Left colon (tissue), 2 donors: ENCODE results near the gene TSPAN32. TPM values are rescaled to one million over a fixed set of nuclear protein-coding genes. Genes with fewer than 3 reads are reported as not detected.

Source experiments
- ATAC-seq: fragments of 200-7000 bp; cut with Tn5 transposase; one replicate; pipeline ENCODE4 v1.9.1; 2020; ENCODE audit warnings: mild to moderate bottlenecking, moderate library complexity
- DNase-seq, 2 donors: peaks; one replicate each; pipeline ENCODE4 v3.0.0-alpha.2; 2020
- intact Hi-C, 2 donors: fragments of 100-400 bp; cut with DNase I in 1 of 2; cut with micrococcal nuclease in 1 of 2; formaldehyde crosslinking; loops; one replicate each; pipeline versions ENCODE4 v1.11.2 to v1.14.0; 2022; cut with DNase I, micrococcal nuclease
- total RNA-seq, 2 donors: library from RNA; stranded (reverse); fragmentation: NEBNext Ultra II Directional; extraction: Animal tissue kit (Norgen Biotek cat#: 25700); gene quantifications; one replicate each; pipeline ENCODE4 v1.2.1, GENCODE V29; 2021
- donor health status: DM: no; HTN: no; CAD: no.
- donor health status: DM: yes; HTN: yes; CAD: no.

Gene TSPAN32
- total RNA-seq, 2 donors from 2014 or later, result 1.3 TPM; not detected in 1

DNA sequence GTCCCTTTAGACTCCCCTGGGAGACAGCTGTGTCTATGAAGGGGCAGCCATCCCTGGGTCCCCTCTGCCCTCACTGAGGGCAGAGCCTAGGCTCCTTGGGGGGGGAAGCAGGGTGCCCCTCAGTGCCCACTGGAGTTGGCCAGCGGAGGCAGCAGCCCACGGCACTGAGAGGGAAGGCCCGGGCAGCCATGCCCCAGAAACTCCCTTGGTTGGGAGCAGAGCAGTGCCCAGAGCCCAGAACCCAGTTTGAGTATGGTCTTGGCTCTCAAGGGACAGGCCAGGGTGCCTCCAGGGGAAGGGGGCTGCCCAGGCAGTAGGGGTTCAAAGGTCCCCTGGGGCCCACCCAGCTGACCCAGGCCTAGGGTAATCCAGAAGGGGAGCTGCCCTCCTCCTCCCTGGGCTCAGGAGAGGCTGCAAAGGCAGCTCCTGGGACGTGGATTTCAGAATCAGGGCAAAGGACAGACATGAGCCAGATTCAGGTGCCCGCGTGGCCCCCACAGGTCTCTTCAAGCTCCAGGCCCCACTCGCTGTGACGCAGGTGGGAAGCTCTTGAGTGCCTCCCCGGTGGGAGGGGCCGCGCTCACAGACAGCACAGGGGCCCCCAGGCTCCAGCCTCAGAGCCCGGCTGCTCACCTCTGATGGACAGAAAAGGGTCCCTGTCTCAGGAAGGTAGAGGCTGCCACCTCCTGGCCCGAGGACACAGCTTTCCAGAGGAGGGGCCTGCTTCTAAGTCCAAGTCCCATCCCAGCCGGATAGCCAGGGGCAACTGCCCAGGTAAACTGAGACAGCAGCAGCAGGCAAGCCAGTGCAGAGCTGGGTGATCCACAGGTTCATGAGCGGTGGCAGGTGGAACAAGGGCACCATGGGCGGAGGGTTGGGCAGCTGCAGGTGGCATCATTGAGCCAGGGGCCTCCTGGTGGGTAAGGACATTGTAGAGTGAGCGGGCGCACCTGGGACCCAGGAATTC lies 2.7 kb upstream of the TSPAN32 start:
- peak; percentile 68 for ATAC-seq
- peak; percentile 23 to 50 for DNase-seq
- intact Hi-C loops, result loop anchor here in 1 of 2 donors (10.0 kb wide), 1 partner anchor 104 kb away; no protein-coding TSS in a partner anchor

DNA sequence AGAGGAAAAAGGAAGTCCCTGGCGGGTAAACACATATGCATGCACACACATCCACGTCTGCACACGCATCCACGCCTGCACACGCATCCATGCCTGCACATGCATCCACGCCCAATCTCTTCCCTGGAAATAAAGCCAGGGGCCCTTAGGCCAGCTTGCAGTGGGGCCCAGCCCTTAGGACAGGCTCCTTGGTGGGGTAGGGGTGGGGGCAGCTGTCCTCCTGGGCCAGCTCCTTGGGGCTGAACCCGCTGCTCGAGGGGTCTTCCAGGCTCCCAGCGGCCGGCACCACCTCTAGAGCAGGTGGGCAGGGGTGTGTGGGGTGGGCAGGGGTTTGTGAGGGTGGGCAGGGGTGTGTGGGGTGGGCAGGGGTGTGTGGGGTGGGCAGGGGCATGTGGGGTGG lies 2.0 kb upstream of the TSPAN32 start:
- no peak for ATAC-seq
- intact Hi-C loops, result loop anchor here (5.0 to 10.0 kb wide), 2 partner anchors 105 to 123 kb away; no protein-coding TSS in a partner anchor
- DNase-seq, result no peak

DNA sequence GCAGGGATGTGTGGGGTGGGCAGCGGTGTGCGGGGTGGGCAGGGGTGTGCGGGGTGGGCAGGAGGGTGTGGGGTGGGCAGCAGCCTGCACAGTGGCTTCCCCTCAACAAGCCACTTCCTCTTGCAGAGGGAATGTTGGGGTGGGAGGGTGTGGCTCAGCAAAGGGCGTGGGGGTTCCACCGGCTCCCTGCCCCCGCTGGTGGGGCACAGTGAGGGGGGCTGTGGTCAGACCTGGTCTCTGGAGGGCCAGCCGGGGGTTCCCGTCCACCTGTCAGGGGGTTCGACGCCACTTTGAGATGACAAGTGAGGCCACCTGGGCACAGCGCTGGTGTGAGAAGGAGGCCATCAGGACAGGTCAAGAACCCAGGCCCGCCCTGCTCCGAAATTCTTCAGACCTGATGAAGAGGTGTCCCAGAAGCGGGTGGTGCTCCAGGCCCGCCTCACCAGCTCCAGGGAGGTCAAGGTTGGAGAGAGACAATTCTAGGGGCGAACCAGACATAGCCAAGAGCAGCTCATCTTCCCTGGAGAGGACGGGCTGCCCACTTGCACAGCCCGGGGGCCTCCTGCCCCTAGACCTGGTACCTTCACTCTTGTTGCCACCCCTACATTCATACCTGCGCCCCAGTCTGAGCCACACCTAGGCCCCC lies 1.4 kb upstream of the TSPAN32 start:
- DNase-seq (peak in 1 of 2 donors; percentile 22), ATAC-seq (no peak)
- intact Hi-C loops, result loop anchor here in 1 of 2 donors (5.0 kb wide), 1 partner anchor 122 kb away; no protein-coding TSS in a partner anchor

DNA sequence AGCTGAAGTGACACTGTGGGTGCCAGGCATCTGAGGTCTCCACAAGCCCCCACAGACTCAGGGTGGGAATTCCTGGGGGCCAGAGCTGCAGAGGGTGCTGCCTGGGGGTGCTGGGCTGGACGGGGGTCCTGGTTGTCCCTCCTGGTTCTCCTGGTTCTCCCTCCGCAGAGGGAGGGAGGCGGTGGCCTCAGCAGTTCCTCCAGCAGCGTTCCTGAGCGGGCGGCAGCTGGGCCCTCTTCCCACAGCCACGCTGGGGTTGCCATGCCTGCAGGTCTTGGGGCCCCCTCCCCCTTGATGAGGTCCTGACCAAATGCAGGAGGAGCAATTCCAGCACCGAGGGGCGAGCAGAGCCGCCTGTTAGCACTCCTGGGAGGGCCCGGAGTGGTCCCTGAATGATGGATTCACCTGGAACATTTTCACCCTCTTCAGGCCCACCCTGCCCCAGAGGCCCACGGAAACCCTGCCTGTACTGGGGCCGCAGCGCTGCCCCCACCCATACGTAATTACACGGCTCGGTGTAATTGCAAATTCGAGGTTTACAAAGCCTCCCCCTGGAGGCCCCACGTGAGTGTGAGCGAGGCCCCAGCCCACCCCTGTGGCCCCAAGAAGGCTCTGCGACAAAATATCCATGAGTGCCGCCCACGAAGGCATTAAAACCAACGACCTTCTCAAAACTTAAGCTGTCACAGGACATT lies 730 bp upstream of the TSPAN32 start:
- DNase-seq (no peak), ATAC-seq (no peak)
- intact Hi-C loops, result loop anchor here in 1 of 2 donors (5.0 kb wide), 1 partner anchor 121 kb away; no protein-coding TSS in a partner anchor

GRCh38 chr11:2302306-2302895 lies 588 bp downstream of the TSPAN32 start:
- DNase-seq (peak; percentile 20 to 24), ATAC-seq (no peak)
- intact Hi-C loops, result loop anchor here in 1 of 2 donors (5.0 kb wide), 1 partner anchor 120 kb away; no protein-coding TSS in a partner anchor

DNA sequence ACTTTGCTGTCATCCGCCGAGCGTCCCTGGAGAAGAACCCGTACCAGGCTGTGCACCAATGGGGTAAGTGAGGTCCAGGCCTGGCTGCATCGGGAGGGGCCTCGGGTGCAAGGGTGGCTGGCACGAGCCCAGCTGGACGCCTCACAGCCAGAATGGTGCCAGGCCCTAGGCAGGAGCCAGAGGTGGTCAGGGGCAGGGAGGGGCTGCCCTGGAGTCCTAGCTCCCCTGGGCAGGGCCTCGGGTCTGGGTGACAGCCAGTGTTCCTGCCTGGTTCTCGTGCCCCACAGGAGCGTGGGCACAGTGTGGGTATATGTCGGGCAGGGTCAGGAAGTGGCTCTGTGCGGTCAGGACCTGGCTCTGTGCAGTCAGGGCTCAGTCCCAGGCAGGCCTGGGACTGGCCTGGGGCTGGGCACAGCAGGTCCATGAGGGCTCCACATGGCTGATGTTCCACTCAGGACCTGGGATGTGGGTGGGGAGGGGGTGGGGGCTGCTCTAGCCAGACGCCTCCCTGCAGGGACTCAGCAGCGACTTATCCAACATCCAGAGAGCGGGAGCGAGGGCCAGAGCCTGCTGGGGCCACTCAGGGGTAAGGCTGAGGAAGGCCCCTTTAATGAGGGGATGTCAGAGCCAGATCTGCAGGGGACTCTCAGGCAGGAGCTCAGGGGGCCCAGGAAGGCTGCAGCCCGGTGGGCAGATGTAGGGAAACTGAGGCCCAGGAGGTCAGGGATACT lies 1.2 kb downstream of the TSPAN32 start:
- intact Hi-C loops, result loop anchor here in 1 of 2 donors (5.0 kb wide), 1 partner anchor 119 kb away; no protein-coding TSS in a partner anchor
- DNase-seq, result peak in 1 of 2 donors; percentile 27
- ATAC-seq, result no peak

DNA sequence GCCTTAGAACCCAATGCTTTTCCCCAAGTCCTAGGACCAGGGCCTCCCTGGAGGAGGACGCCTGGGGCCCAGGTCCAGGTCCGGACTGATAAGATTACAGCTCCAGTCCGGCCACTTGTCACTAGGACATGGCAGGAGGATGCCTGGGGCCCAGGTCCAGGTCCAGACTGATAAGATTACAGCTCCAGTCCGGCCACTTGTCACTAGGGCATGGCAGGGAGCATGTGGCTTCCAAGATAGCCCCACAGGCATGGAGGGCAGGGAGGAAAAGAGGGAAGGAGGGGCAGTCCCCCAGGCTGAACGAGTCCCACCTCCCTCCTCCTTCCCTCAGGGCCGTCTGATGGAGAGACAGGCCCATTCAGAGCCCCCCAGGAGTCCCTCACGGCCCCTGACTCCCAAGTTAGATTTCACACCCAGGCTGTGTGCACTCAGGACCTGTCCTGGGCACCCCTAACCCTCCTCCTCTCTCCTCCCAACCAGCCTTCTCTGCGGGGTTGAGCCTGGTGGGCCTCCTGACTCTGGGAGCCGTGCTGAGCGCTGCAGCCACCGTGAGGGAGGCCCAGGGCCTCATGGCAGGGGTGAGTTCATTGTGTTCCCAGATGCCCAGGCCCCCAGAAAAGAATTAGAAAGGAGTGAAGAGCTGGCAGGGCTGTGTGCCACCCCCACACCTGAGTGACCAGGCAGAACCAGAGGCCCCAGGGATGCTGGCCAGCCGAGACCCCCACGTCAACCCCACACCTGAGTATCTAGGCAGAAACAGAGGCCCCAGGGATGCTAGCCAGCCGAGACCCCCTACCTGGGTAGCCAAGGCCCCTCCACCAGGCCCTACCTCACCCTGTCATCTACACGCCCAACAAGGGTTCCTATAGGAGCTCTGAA lies 2.1 kb downstream of the TSPAN32 start:
- intact Hi-C loops, result loop anchor here in 1 of 2 donors (5.0 kb wide), 1 partner anchor 118 kb away; no protein-coding TSS in a partner anchor
- DNase-seq, result no peak
- no peak for ATAC-seq

- no peak for ATAC-seq
- peak in 1 of 2 donors; percentile 21 for DNase-seq
- intact Hi-C loops, result loop anchor here (5.0 kb wide), 1 partner anchor 118 kb away; no protein-coding TSS in a partner anchor
Measured at GRCh38 chr11:2304506-2305139, 2.8 kb downstream of the TSPAN32 start.

DNA sequence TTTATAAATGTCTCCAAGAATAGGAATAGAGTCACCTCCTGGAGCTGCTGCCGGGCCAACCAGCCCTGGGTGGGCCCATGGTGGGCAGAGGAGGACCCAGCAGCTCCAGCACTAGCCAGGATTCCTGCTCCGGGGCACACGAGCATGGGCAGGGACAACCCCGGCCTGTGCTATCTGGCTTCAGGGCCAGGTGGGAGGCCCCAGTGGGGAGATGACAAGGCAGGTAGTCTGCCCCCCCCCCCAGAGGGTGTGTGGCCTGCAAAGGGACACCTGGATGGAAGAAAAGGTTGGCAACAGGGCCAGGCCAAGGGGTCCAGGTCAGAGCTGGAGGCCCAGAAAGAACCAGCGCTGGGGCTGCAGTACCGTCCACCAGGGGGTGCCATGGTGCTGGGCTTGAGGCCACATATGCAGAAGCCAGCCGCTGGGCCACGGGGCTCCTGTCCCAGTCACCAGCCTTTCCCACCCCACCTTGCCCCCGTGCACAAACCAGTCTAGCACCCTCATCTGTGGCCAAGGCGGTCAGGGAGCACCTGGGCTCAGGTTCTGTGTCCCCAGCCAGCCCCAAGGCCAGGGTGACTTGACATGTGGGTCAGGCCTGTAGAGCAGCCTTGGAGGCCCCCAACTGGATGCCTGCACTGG lies 3.4 kb downstream of the TSPAN32 start:
- intact Hi-C loops, result loop anchor here in 1 of 2 donors (5.0 kb wide), 1 partner anchor 117 kb away; no protein-coding TSS in a partner anchor
- peak; percentile 83 for ATAC-seq
- peak; percentile 74 to 94 for DNase-seq

DNA sequence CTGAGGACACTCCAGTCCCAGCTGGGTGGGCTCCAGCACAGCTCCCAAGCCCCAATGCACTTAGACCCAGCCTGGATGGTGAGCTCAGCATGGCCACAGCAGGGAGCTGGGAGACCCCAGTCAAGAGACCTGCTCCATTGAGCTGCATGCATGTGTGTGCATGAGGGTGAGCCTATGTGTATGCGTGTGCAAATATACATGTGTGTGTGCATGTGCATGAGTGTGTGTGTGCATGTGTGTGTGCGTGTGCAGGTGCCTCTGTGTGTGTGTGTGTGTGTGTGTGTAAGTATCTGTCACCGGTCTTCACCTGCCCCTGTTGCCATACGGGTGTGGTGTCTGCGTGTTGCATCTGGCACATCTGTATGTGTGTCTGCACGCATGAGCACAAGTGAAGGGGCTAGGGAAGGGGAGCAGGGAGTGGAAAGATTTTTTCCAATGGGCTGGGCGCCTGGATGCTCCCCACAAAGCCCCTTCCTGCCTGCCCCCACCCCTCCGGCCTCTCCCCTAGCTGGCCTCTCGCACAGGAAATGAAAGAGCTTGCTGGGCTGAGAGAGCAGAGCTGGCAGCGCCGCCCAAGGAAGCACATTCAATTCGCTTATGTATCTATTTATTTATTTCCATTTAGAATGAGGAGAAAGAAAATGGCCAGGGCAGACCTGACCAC lies 4.1 kb downstream of the TSPAN32 start:
- intact Hi-C loops, result loop anchor here in 1 of 2 donors (5.0 kb wide), 1 partner anchor 116 kb away; no protein-coding TSS in a partner anchor
- no peak for ATAC-seq
- peak in 1 of 2 donors; percentile 35 for DNase-seq

- intact Hi-C loops, result loop anchor here in 1 of 2 donors (5.0 kb wide), 1 partner anchor 116 kb away; no protein-coding TSS in a partner anchor
- DNase-seq, result peak; percentile 59 to 76
- ATAC-seq, result no peak
Measured at GRCh38 chr11:2306452-2306823, 4.6 kb downstream of the TSPAN32 start.

DNA sequence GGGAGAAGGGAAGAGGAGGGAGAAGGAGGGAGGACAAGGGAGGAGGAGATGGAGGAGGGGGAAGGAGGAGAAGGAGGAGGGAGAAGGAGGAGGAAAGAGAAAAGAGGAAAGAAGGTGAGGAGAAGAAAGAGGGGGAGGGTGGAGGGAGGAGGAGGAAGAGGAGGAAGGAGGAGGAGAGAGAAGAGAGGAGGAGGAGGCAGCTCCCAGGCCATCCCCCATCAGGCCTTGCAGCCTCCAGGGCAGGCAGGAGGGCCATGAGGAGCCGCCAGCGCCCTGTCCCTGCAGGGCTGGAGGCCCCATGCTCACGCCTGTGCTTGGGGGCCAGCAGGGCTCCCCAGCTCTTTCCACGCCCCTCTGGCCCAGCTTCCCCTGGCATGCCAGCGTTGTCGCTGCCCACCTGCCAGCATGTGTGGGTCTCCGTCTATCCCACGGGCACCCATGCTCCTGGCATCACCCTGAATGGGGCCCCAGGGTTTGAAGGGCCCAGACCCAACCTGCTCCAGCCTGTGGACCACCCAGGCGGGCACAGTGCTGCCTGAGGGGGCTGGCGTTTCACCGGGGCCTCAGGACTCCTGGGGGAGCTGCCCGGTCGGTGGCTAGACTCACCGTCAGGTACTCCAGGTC lies 5.2 kb downstream of the TSPAN32 start:
- ATAC-seq (no peak), DNase-seq (no peak)
- intact Hi-C loops, result loop anchor here in 1 of 2 donors (5.0 kb wide), 1 partner anchor 115 kb away; no protein-coding TSS in a partner anchor

- intact Hi-C loops, result loop anchor here in 1 of 2 donors (5.0 kb wide), 1 partner anchor 115 kb away; no protein-coding TSS in a partner anchor
- ATAC-seq, result no peak
- no peak for DNase-seq
Measured at GRCh38 chr11:2307501-2308331, 5.9 kb downstream of the TSPAN32 start.

DNA sequence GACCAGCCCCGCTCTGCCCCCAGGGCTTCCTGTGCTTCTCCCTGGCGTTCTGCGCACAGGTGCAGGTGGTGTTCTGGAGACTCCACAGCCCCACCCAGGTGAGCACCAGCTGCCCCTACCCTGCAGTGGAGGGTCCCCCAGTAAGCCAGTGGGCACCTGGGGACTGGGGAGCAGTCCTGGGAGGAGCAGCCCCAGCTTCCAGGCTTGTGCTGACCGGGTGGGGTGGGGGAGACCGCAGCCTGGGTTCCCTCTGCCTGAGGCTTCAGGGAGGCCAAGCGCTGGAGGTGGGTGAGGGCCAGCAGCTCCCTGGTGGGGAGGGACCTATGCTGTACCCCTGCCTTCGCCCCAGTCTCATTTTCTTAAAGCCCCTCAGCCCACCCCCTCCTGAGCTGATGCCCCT lies 6.9 kb downstream of the TSPAN32 start:
- DNase-seq, result no peak
- intact Hi-C loops, result loop anchor here in 1 of 2 donors (5.0 kb wide), 1 partner anchor 114 kb away; no protein-coding TSS in a partner anchor
- ATAC-seq, result no peak
